H1 (cell line): ENCODE measurements around the gene NPY1R. TPM values are rescaled to one million over a fixed set of nuclear protein-coding genes. Genes with fewer than 3 reads are reported as not detected.

Experiments used
- CBX5 ChIP-seq: fragments of 300-800, 300-1000 bp; sonication (generic); IDR thresholded peaks from 2 replicates; pipeline ENCODE4 v1.7.1; 2016; ENCODE audit warnings: antibody characterized with exemption, low read length, low read depth
- CREB1 ChIP-seq: IDR thresholded peaks from 2 replicates; pipeline ENCODE4 v1.6.1; 2012; ENCODE audit warnings: inconsistent platforms
- EZH2 ChIP-seq: fragments of 200-600 bp; sonication (generic); IDR thresholded peaks from 2 replicates; pipeline ENCODE4 v1.7.1; 2012; ENCODE audit warnings: low read depth, mild to moderate bottlenecking, moderate library complexity, low read length, inconsistent platforms; ENCODE audit not compliant: severe bottlenecking
- HDAC2 ChIP-seq, 2 experiments: fragments of 300-600 bp in 1 of 2; sonication (generic) in 1 of 2; IDR thresholded peaks; 2 replicates each; pipeline ENCODE4 v1.6.1; 2011 to 2012; ENCODE audit warnings: low read depth in 2 of 2, low read length in 2 of 2, mild to moderate bottlenecking in 2 of 2, moderate library complexity in 2 of 2, borderline replicate concordance in 1 of 2, inconsistent platforms in 1 of 2
- PHF8 ChIP-seq: fragments of 200-600 bp; sonication (generic); conservative IDR thresholded peaks from 2 replicates; pipeline ENCODE4 v1.7.1; 2012; ENCODE audit warnings: low read depth, mild to moderate bottlenecking, inconsistent platforms, low read length, moderate library complexity
- RAD21 ChIP-seq, 2 experiments: IDR thresholded peaks in 1 of 2; conservative IDR thresholded peaks in 1 of 2; 2 replicates each; pipeline ENCODE4 v1.6.1; 2011; ENCODE audit warnings: low read depth in 2 of 2, low read length in 2 of 2, improper control_type of control experiment in 1 of 2, inconsistent platforms in 1 of 2, mild to moderate bottlenecking in 1 of 2, moderate library complexity in 1 of 2
- SP4 ChIP-seq: IDR thresholded peaks from 2 replicates; pipeline ENCODE4 v1.6.1; 2012; ENCODE audit warnings: low read length, inconsistent platforms
- TAF7 ChIP-seq: optimal IDR thresholded peaks from 2 replicates; pipeline ENCODE3; 2011; ENCODE audit warnings: low read depth, mild to moderate bottlenecking, inconsistent platforms, low read length, moderate library complexity, borderline replicate concordance
- TBP ChIP-seq: IDR thresholded peaks from 2 replicates; pipeline ENCODE4 v1.6.1; 2011; ENCODE audit warnings: low read depth, low read length, improper control_type of control experiment
- polyA plus RNA-seq, 7 experiments: library from polyadenylated mRNA; depleted of rRNA in 3 of 7; stranded (reverse) in 5 of 7; unstranded in 2 of 7; fragments of >200 nt in 5 of 7; fragments of 200-250 nt in 2 of 7; gene quantifications; 1 replicate in 5 of 7; 2 replicates in 1 of 7; 4 replicates in 1 of 7; pipeline versions ENCODE4 v1.2.1 to v1.2.3, GENCODE V29; 2011 to 2013; ENCODE audit warnings: missing spikeins in 2 of 7, mixed read lengths in 2 of 7
- total RNA-seq: library from RNA; stranded (reverse); fragmentation: NEBNext Ultra II Directional; extraction: Animal tissue kit (Norgen Biotek cat#: 25700); gene quantifications from 2 replicates; pipeline ENCODE4 v1.2.1, GENCODE V29; 2021
- TF ChIP-seq, protein P1 (sequence below): IDR thresholded peaks from 2 replicates; pipeline ENCODE4 v1.6.1; 2011; ENCODE audit warnings: low read length, improper control_type of control experiment
- TF ChIP-seq, protein P2 (sequence below): IDR thresholded peaks from 2 replicates; pipeline ENCODE4 v1.6.1; 2012; ENCODE audit warnings: inconsistent platforms
- TF ChIP-seq, protein P3 (sequence below): IDR thresholded peaks from 2 replicates; pipeline ENCODE4 v1.6.1; 2011; ENCODE audit warnings: low read depth, mild to moderate bottlenecking, low read length; ENCODE audit not compliant: insufficient read depth
- TF ChIP-seq, protein P4 (sequence below): IDR thresholded peaks from 2 replicates; pipeline ENCODE4 v1.6.1; 2012; ENCODE audit warnings: low read length, inconsistent platforms
- TF ChIP-seq, protein P5 (sequence below), 3 experiments: IDR thresholded peaks; 1 replicate in 2 of 3; 2 replicates in 1 of 3; pipeline versions ENCODE4 v1.5.1 to v1.6.1; 2011; ENCODE audit warnings: low read length in 3 of 3, mild to moderate bottlenecking in 3 of 3, inconsistent platforms in 2 of 3, low read depth in 1 of 3, moderate library complexity in 1 of 3; ENCODE audit not compliant: insufficient read depth in 1 of 3; ENCODE audit errors: control extremely low read depth in 1 of 3

NPY1R gene
- total and polyA plus RNA-seq, 2 of the 8 experiments (the other 6 are each of a cell fraction or from before 2014, with no cell fraction given), result 5.9 to 6.3 TPM

DNA sequence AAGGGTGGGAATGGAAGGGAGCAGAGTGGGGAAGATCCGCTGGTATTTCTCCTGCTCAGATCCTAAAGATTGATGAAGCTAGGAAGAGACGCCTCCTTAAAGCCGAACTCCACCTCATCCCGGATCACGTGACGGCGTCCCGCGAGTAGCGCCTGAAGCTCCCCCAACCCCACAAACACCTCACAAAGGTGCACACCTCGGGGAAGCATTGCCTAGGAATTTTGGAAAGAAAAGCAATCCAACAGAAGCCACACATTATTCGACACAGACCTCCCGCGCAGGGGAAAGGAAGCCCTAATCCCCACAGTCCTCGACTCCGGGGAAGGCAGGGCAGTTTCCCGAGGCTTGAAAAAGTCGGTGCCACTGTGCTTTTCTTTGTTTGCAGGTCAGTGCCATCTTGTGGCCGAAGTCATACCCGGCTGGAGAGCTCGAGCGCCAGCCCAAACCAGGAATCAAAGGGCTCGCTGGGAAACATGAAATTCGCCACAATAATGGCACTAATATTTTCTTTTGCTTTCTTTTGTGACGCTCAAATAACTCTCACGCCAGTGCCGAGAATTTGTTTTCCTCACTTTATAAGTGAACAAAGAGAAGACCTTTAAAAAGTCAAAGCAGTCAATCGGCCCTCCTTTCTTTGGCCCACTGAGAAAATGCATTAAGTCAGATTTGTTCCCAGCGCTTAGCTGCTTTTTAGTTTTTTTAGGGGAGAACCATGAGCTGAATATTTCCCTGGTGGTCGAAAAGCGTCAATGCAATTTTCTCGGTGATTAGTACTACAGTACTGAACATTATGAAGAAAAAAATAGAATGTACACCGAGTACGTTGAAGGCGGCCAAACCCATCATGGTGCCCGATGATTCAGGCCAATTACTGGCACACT, at the start of gene NPY1R (continued):
- TF ChIP-seq, protein P1, sequence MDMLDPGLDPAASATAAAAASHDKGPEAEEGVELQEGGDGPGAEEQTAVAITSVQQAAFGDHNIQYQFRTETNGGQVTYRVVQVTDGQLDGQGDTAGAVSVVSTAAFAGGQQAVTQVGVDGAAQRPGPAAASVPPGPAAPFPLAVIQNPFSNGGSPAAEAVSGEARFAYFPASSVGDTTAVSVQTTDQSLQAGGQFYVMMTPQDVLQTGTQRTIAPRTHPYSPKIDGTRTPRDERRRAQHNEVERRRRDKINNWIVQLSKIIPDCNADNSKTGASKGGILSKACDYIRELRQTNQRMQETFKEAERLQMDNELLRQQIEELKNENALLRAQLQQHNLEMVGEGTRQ, result peak; percentile 89
- TF ChIP-seq TBP (peak; percentile 62), PHF8 (peak; percentile 55; the same call in 1 of the 2 replicates), EZH2 (no peak), RAD21 (IDR thresholded peaks at IDR 0.05 in 1 of 2, conservative IDR thresholded peaks at IDR 0.05 in 1 of 2; ENCODE audit: low read depth in 2 of 2, low read length in 2 of 2) (peak; percentile 83 to 87), CREB1 (0 out of 2 replicates have a peak, but pooled peaks have one; percentile 22), HDAC2 (IDR thresholded peaks at IDR 0.05; ENCODE audit: borderline replicate concordance in 1 of 2, low read depth in 2 of 2, low read length in 2 of 2) (no peak; a peak in 1 of 4 replicates), CBX5 (no peak), TAF7 (no peak), SP4 (0 out of 2 replicates have a peak, but pooled peaks have one; percentile 53)
- TF ChIP-seq, protein P2, sequence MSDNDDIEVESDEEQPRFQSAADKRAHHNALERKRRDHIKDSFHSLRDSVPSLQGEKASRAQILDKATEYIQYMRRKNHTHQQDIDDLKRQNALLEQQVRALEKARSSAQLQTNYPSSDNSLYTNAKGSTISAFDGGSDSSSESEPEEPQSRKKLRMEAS, result peak; percentile 69
- TF ChIP-seq, protein P3, sequence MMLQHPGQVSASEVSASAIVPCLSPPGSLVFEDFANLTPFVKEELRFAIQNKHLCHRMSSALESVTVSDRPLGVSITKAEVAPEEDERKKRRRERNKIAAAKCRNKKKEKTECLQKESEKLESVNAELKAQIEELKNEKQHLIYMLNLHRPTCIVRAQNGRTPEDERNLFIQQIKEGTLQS, result peak; percentile 60; the same call in 1 of the 2 replicates
- TF ChIP-seq, protein P4, sequence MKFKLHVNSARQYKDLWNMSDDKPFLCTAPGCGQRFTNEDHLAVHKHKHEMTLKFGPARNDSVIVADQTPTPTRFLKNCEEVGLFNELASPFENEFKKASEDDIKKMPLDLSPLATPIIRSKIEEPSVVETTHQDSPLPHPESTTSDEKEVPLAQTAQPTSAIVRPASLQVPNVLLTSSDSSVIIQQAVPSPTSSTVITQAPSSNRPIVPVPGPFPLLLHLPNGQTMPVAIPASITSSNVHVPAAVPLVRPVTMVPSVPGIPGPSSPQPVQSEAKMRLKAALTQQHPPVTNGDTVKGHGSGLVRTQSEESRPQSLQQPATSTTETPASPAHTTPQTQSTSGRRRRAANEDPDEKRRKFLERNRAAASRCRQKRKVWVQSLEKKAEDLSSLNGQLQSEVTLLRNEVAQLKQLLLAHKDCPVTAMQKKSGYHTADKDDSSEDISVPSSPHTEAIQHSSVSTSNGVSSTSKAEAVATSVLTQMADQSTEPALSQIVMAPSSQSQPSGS, result peak; percentile 86
- TF ChIP-seq, protein P5, sequence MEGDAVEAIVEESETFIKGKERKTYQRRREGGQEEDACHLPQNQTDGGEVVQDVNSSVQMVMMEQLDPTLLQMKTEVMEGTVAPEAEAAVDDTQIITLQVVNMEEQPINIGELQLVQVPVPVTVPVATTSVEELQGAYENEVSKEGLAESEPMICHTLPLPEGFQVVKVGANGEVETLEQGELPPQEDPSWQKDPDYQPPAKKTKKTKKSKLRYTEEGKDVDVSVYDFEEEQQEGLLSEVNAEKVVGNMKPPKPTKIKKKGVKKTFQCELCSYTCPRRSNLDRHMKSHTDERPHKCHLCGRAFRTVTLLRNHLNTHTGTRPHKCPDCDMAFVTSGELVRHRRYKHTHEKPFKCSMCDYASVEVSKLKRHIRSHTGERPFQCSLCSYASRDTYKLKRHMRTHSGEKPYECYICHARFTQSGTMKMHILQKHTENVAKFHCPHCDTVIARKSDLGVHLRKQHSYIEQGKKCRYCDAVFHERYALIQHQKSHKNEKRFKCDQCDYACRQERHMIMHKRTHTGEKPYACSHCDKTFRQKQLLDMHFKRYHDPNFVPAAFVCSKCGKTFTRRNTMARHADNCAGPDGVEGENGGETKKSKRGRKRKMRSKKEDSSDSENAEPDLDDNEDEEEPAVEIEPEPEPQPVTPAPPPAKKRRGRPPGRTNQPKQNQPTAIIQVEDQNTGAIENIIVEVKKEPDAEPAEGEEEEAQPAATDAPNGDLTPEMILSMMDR (IDR thresholded peaks at IDR 0.05; ENCODE audit: control extremely low read depth in 1 of 3, insufficient read depth in 1 of 3, low read depth in 1 of 3, low read length in 3 of 3), result peak; percentile 72 to 85 (median 83)
